GM12878 (cell line): ENCODE results near the gene CZIB. TPM values are rescaled to one million over a fixed set of nuclear protein-coding genes. Genes with fewer than 3 reads are reported as not detected.

Experiments
- BCL3 ChIP-seq: IDR thresholded peaks from 2 replicates; pipeline ENCODE4 v1.6.1; 2011; ENCODE audit warnings: borderline replicate concordance, low read depth, mild to moderate bottlenecking, moderate library complexity, low read length; ENCODE audit not compliant: insufficient read depth, poor library complexity, severe bottlenecking
- CHD2 ChIP-seq: IDR thresholded peaks from 2 replicates; pipeline ENCODE4 v1.6.1; 2011; ENCODE audit warnings: low read depth, low read length, improper control_type of control experiment, borderline replicate concordance
- EGR1 ChIP-seq, 2 experiments: IDR thresholded peaks; 1 replicate in 1 of 2; 2 replicates in 1 of 2; pipeline ENCODE4 v1.6.1; 2011 to 2012; ENCODE audit warnings: low read depth in 2 of 2, low read length in 2 of 2, borderline replicate concordance in 1 of 2, mild to moderate bottlenecking in 1 of 2, moderate library complexity in 1 of 2
- ZBTB40 ChIP-seq: fragments of 450-650 bp; IDR thresholded peaks from 2 replicates; pipeline ENCODE4 v1.6.1; 2016; ENCODE audit warnings: mild to moderate bottlenecking, moderate library complexity, borderline replicate concordance
- ZNF384 ChIP-seq: IDR thresholded peaks from 2 replicates; pipeline ENCODE4 v1.6.1; 2012; ENCODE audit warnings: low read depth, mild to moderate bottlenecking, low read length, improper control_type of control experiment, borderline replicate concordance
- polyA plus RNA-seq, 11 experiments: library from polyadenylated mRNA; depleted of rRNA in 4 of 11; unstranded in 6 of 11; stranded (reverse) in 5 of 11; fragments of >200 nt; fragmentation: Nextera tagmentation in 4 of 11; fragmentation: Illumina TruSeq in 1 of 11; extraction: Ambion mirVana in 4 of 11; extraction: Trizol in 1 of 11; gene quantifications; 1 replicate in 1 of 11; 2 replicates in 10 of 11; pipeline versions ENCODE4 v1.2.1 to v1.2.3, GENCODE V29; 2011 to 2016; ENCODE audit warnings: inconsistent platforms in 2 of 11, missing spikeins in 2 of 11, low read depth in 1 of 11
- total RNA-seq, 4 experiments: library from RNA; depleted of rRNA in 3 of 4; stranded (reverse); fragments of >200 nt in 3 of 4; fragmentation: Illumina TruSeq in 1 of 4; extraction: Trizol in 1 of 4; gene quantifications; 2 replicates each; pipeline versions ENCODE4 v1.2.1 to v1.2.3, GENCODE V29; 2013 to 2021
- TF ChIP-seq, protein P1 (sequence below): fragments of 150-350 bp; IDR thresholded peaks from 2 replicates; pipeline ENCODE4 v1.6.1; 2016; ENCODE audit warnings: low read depth, low read length
- TF ChIP-seq, protein P2 (sequence below): fragments of 450-650 bp; IDR thresholded peaks from 2 replicates; pipeline ENCODE4 v1.6.1; 2017; ENCODE audit warnings: mild to moderate bottlenecking, low read depth, inconsistent platforms; ENCODE audit not compliant: poor library complexity, severe bottlenecking
- TF ChIP-seq, protein P3 (sequence below): fragments of 450-650 bp; IDR thresholded peaks from 2 replicates; pipeline ENCODE4 v1.6.1; 2016; ENCODE audit warnings: mild to moderate bottlenecking

Gene CZIB
- total and polyA plus RNA-seq, 10 of the 15 experiments (the other 5 are each of a cell fraction or from before 2014, with no cell fraction given), result 36.1 to 68.3 (median 50.4) TPM

DNA sequence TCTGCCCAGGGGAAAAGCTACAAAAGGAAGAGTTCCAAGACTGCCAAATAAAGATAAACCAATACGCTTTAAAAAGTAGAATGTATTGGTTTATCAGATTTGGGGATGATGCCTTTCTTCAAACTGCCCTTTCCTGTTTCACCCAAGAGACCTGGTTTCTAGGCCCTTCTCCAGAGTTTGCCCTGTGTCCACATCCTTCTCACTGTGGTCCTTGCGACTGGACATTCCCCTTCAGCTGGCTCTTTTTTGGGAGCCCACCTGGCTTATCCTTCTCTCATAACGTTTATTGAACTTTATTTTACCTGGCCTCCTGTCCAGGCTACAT is 490 bp upstream of the CZIB start (continued):
- TF ChIP-seq ZBTB40, result no peak
- TF ChIP-seq BCL3, result no peak
- TF ChIP-seq, protein P1, sequence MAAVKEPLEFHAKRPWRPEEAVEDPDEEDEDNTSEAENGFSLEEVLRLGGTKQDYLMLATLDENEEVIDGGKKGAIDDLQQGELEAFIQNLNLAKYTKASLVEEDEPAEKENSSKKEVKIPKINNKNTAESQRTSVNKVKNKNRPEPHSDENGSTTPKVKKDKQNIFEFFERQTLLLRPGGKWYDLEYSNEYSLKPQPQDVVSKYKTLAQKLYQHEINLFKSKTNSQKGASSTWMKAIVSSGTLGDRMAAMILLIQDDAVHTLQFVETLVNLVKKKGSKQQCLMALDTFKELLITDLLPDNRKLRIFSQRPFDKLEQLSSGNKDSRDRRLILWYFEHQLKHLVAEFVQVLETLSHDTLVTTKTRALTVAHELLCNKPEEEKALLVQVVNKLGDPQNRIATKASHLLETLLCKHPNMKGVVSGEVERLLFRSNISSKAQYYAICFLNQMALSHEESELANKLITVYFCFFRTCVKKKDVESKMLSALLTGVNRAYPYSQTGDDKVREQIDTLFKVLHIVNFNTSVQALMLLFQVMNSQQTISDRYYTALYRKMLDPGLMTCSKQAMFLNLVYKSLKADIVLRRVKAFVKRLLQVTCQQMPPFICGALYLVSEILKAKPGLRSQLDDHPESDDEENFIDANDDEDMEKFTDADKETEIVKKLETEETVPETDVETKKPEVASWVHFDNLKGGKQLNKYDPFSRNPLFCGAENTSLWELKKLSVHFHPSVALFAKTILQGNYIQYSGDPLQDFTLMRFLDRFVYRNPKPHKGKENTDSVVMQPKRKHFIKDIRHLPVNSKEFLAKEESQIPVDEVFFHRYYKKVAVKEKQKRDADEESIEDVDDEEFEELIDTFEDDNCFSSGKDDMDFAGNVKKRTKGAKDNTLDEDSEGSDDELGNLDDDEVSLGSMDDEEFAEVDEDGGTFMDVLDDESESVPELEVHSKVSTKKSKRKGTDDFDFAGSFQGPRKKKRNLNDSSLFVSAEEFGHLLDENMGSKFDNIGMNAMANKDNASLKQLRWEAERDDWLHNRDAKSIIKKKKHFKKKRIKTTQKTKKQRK, result no peak
- TF ChIP-seq, protein P2, sequence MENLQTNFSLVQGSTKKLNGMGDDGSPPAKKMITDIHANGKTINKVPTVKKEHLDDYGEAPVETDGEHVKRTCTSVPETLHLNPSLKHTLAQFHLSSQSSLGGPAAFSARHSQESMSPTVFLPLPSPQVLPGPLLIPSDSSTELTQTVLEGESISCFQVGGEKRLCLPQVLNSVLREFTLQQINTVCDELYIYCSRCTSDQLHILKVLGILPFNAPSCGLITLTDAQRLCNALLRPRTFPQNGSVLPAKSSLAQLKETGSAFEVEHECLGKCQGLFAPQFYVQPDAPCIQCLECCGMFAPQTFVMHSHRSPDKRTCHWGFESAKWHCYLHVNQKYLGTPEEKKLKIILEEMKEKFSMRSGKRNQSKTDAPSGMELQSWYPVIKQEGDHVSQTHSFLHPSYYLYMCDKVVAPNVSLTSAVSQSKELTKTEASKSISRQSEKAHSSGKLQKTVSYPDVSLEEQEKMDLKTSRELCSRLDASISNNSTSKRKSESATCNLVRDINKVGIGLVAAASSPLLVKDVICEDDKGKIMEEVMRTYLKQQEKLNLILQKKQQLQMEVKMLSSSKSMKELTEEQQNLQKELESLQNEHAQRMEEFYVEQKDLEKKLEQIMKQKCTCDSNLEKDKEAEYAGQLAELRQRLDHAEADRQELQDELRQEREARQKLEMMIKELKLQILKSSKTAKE, result no peak
- no peak for TF ChIP-seq CHD2
- no peak for TF ChIP-seq ZNF384
- no peak for TF ChIP-seq EGR1 (IDR thresholded peaks at IDR 0.05; ENCODE audit: borderline replicate concordance in 1 of 2, low read depth in 2 of 2, low read length in 2 of 2)
- TF ChIP-seq, protein P3, sequence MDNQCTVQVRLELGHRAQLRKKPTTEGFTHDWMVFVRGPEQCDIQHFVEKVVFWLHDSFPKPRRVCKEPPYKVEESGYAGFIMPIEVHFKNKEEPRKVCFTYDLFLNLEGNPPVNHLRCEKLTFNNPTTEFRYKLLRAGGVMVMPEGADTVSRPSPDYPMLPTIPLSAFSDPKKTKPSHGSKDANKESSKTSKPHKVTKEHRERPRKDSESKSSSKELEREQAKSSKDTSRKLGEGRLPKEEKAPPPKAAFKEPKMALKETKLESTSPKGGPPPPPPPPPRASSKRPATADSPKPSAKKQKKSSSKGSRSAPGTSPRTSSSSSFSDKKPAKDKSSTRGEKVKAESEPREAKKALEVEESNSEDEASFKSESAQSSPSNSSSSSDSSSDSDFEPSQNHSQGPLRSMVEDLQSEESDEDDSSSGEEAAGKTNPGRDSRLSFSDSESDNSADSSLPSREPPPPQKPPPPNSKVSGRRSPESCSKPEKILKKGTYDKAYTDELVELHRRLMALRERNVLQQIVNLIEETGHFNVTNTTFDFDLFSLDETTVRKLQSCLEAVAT, result no peak
